GM23338 (cell line): ENCODE results near the gene TNS1. TPM values are rescaled to one million over a fixed set of nuclear protein-coding genes. Genes with fewer than 3 reads are reported as not detected.

Experiments used
- ATAC-seq: fragments of 200-7000 bp; cut with Tn5 transposase; 3 replicates; pipeline ENCODE4 v1.9.1; 2020
- DNase-seq: peaks from one replicate; pipeline ENCODE4 v3.0.0-alpha.2; 2015; ENCODE audit warnings: low spot score
- H2AFZ ChIP-seq: fragments of 200-600 bp; sonication (generic); 2 replicates; pipeline ENCODE4 v1.8.0; 2016; ENCODE audit warnings: antibody characterized with exemption, mild to moderate bottlenecking, moderate library complexity
- H3F3A ChIP-seq: fragments of 200-600 bp; sonication (generic); replicated peaks from 2 replicates; pipeline ENCODE4 v1.8.0; 2017; ENCODE audit warnings: antibody characterized with exemption, mixed run types, low read depth
- H3K27ac ChIP-seq: fragments of 200-600 bp; sonication (generic); 2 replicates; pipeline ENCODE4 v1.6.1; 2016; ENCODE audit warnings: low read depth
- H3K27me3 ChIP-seq: fragments of 200-600 bp; sonication (generic); 2 replicates; pipeline ENCODE4 v1.8.0; 2016; ENCODE audit warnings: mild to moderate bottlenecking, mixed run types, moderate library complexity; ENCODE audit not compliant: insufficient read depth
- H3K36me3 ChIP-seq: fragments of 200-600 bp; sonication (generic); 2 replicates; pipeline ENCODE4 v1.8.0; 2016; ENCODE audit warnings: mild to moderate bottlenecking; ENCODE audit not compliant: insufficient read depth
- H3K4me1 ChIP-seq: fragments of 200-600 bp; sonication (generic); 2 replicates; pipeline ENCODE4 v1.8.0; 2016; ENCODE audit warnings: mild to moderate bottlenecking, moderate library complexity; ENCODE audit not compliant: insufficient read depth
- H3K4me2 ChIP-seq: fragments of 200-600 bp; sonication (generic); 2 replicates; pipeline ENCODE4 v1.7.1; 2017; ENCODE audit warnings: mixed run types
- H3K4me3 ChIP-seq: fragments of 200-600 bp; sonication (generic); 2 replicates; pipeline ENCODE4 v1.6.1; 2016; ENCODE audit warnings: mixed run types
- H3K79me2 ChIP-seq: fragments of 200-600 bp; sonication (generic); replicated peaks from 2 replicates; pipeline ENCODE4 v1.8.0; 2017; ENCODE audit warnings: mild to moderate bottlenecking; ENCODE audit not compliant: insufficient read depth
- H3K9me2 ChIP-seq: fragments of 200-600 bp; sonication (generic); 2 replicates; pipeline ENCODE4 v1.8.0; 2017; ENCODE audit not compliant: insufficient read depth
- H4K20me1 ChIP-seq: fragments of 200-600 bp; sonication (generic); replicated peaks from 2 replicates; pipeline ENCODE4 v1.8.0; 2017; ENCODE audit warnings: mild to moderate bottlenecking; ENCODE audit not compliant: insufficient read depth
- H3K27ac Mint-ChIP-seq: 2 replicates; pipeline ENCODE4 v1.8.0; 2020; ENCODE audit warnings: inconsistent platforms, mild to moderate bottlenecking, moderate library complexity, mixed read lengths
- H3K27me3 Mint-ChIP-seq: 3 replicates; pipeline ENCODE4 v1.8.0; 2022; ENCODE audit warnings: low read depth, mild to moderate bottlenecking, moderate library complexity, mixed read lengths, inconsistent platforms; ENCODE audit not compliant: insufficient read depth, poor library complexity
- H3K36me3 Mint-ChIP-seq: 3 replicates; pipeline ENCODE4 v1.8.0; 2021; ENCODE audit warnings: low read depth, mild to moderate bottlenecking, inconsistent platforms, moderate library complexity, mixed read lengths
- H3K4me1 Mint-ChIP-seq: 3 replicates; pipeline ENCODE4 v1.8.0; 2020; ENCODE audit warnings: mild to moderate bottlenecking, inconsistent platforms, mixed read lengths
- H3K4me3 Mint-ChIP-seq: 3 replicates; pipeline ENCODE4 v1.8.0; 2021; ENCODE audit warnings: moderate library complexity, mild to moderate bottlenecking, inconsistent platforms, mixed read lengths
- H3K9me3 Mint-ChIP-seq: 3 replicates; pipeline ENCODE4 v1.8.0; 2020; ENCODE audit warnings: moderate library complexity, mild to moderate bottlenecking, inconsistent platforms, mixed read lengths
- CREB1 ChIP-seq: fragments of 250-450 bp; sonication (Bioruptor Pico); IDR thresholded peaks from 2 replicates; pipeline ENCODE4 v1.5.0; 2020; ENCODE audit warnings: low read depth, mild to moderate bottlenecking, moderate library complexity
- EZH2phosphoT487 ChIP-seq: fragments of 200-600 bp; sonication (generic); IDR thresholded peaks from one replicate; pipeline ENCODE4 v1.8.1; 2018; ENCODE audit warnings: antibody characterized with exemption; ENCODE audit not compliant: unreplicated experiment
- JUNB ChIP-seq: IDR thresholded peaks from one replicate; pipeline ENCODE4 v1.6.1; 2016; ENCODE audit warnings: antibody characterized with exemption; ENCODE audit not compliant: unreplicated experiment
- NANOG ChIP-seq: IDR thresholded peaks from 2 replicates; pipeline ENCODE4 v1.6.1; 2016; ENCODE audit warnings: antibody characterized with exemption, borderline replicate concordance
- POLR2AphosphoS5 ChIP-seq: IDR thresholded peaks from 2 replicates; pipeline ENCODE4 v1.6.1; 2016; ENCODE audit warnings: antibody characterized with exemption, low read depth
- STAT1 ChIP-seq: IDR thresholded peaks from one replicate; pipeline ENCODE4 v1.6.1; 2016; ENCODE audit warnings: antibody characterized with exemption; ENCODE audit not compliant: unreplicated experiment
- ZNF114 ChIP-seq: fragments of 250-450 bp; sonication (Bioruptor Pico); IDR thresholded peaks from 2 replicates; pipeline ENCODE4 v1.5.0; 2020; ENCODE audit warnings: mild to moderate bottlenecking, moderate library complexity
- ZNF331 ChIP-seq: fragments of 250-450 bp; sonication (Bioruptor Pico); IDR thresholded peaks from 2 replicates; pipeline ENCODE4 v1.5.0; 2020; ENCODE audit warnings: low read depth, mild to moderate bottlenecking, moderate library complexity
- polyA plus RNA-seq: library from polyadenylated mRNA; unstranded; fragments of >200 nt; fragmentation: Nextera tagmentation; extraction: Ambion mirVana; gene quantifications from 2 replicates; pipeline ENCODE4 v1.2.1, GENCODE V29; 2016
- total RNA-seq: library from RNA; depleted of rRNA; stranded (reverse); fragments of >200 nt; shearing (Covaris generic); gene quantifications from 2 replicates; pipeline ENCODE4 v1.2.3, GENCODE V29; 2014
- TF ChIP-seq, protein P1 (sequence below): IDR thresholded peaks from 2 replicates; pipeline ENCODE4 v1.6.1; 2016; ENCODE audit warnings: antibody characterized with exemption
- TF ChIP-seq, protein P2 (sequence below): IDR thresholded peaks from one replicate; pipeline ENCODE4 v1.6.1; 2018; ENCODE audit warnings: antibody characterized with exemption; ENCODE audit not compliant: unreplicated experiment
- TF ChIP-seq, protein P3 (sequence below), 2 experiments: fragments of 200-600 bp in 1 of 2; sonication (generic) in 1 of 2; conservative IDR thresholded peaks; 2 replicates each; pipeline versions ENCODE4 v1.5.1 to v1.6.1; 2016 to 2017; ENCODE audit warnings: antibody characterized with exemption in 2 of 2, low read depth in 2 of 2, mild to moderate bottlenecking in 2 of 2, moderate library complexity in 1 of 2

The TNS1 gene
- total and polyA plus RNA-seq, 2 experiments from 2014 or later: 2.0 to 7.4 TPM

DNA sequence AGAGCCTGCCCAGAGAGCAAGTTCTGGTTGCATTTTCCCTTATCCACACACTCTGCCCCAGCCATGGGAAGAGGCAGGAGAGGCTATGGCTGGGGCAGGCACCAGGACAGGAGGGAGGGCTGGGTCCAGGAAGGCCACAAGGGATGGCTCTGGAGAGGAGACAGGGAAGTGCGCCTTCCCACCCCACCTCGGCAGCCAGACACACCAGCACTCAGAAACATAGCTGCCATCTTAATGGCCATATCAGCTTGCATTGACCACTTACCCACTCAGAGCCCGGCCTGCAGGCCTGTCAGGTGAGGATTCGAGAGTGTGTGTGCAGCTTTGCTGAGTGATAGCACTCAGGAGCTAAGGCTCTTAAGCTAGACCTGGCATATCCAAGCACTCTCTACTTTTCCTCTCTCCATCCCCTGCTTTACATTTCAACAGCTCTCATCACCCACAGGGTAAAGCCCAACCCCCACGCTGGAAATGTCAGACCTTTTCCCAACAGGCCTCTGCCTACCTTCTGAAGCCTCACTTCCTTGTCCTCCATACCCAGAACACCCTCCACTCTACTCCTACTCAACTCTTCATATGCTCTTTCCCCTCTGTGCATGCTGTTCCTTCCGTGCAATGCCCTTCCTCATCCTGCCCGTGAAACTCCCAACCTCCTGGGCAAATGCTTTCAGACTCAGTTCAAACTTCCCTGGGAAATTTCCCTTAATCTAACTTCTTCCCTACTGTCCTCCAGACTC, 147.9 kb downstream of the TNS1 start:
- H3K4me1 ChIP-seq: 0 out of 2 replicates have a peak, but pooled peaks cover 3% of the 10 kb centered on the region
- H3K4me3 ChIP-seq: no peak overlapping the region
- Mint-ChIP-seq H3K4me3 (no peak overlapping the region), H3K9me3 (no peaks in the 10 kb centered on the region), H3K36me3 (no peaks in the 10 kb centered on the region), H3K27ac (no peak overlapping the region), H3K27me3 (peaks cover 8% of the 10 kb centered on the region), H3K4me1 (peaks cover 24% of the 10 kb centered on the region)
- H3K9me2 ChIP-seq: no peaks in the 10 kb centered on the region
- no peaks in the 10 kb centered on the region for H3K27me3 ChIP-seq
- no peaks in the 10 kb centered on the region for H3K79me2 ChIP-seq
- no peak overlapping the region for H3K27ac ChIP-seq
- H3K36me3 ChIP-seq: no peaks in the 10 kb centered on the region
- TF ChIP-seq ZNF331 (CRISPR knock-in tag): no peak
- TF ChIP-seq, protein P1, sequence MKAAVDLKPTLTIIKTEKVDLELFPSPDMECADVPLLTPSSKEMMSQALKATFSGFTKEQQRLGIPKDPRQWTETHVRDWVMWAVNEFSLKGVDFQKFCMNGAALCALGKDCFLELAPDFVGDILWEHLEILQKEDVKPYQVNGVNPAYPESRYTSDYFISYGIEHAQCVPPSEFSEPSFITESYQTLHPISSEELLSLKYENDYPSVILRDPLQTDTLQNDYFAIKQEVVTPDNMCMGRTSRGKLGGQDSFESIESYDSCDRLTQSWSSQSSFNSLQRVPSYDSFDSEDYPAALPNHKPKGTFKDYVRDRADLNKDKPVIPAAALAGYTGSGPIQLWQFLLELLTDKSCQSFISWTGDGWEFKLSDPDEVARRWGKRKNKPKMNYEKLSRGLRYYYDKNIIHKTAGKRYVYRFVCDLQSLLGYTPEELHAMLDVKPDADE: no peak
- TF ChIP-seq ZNF114 (CRISPR knock-in tag): no peak
- TF ChIP-seq JUNB: no peak
- no peak for TF ChIP-seq POLR2AphosphoS5
- no peak for TF ChIP-seq EZH2phosphoT487
- TF ChIP-seq NANOG: no peak
- TF ChIP-seq, protein P2, sequence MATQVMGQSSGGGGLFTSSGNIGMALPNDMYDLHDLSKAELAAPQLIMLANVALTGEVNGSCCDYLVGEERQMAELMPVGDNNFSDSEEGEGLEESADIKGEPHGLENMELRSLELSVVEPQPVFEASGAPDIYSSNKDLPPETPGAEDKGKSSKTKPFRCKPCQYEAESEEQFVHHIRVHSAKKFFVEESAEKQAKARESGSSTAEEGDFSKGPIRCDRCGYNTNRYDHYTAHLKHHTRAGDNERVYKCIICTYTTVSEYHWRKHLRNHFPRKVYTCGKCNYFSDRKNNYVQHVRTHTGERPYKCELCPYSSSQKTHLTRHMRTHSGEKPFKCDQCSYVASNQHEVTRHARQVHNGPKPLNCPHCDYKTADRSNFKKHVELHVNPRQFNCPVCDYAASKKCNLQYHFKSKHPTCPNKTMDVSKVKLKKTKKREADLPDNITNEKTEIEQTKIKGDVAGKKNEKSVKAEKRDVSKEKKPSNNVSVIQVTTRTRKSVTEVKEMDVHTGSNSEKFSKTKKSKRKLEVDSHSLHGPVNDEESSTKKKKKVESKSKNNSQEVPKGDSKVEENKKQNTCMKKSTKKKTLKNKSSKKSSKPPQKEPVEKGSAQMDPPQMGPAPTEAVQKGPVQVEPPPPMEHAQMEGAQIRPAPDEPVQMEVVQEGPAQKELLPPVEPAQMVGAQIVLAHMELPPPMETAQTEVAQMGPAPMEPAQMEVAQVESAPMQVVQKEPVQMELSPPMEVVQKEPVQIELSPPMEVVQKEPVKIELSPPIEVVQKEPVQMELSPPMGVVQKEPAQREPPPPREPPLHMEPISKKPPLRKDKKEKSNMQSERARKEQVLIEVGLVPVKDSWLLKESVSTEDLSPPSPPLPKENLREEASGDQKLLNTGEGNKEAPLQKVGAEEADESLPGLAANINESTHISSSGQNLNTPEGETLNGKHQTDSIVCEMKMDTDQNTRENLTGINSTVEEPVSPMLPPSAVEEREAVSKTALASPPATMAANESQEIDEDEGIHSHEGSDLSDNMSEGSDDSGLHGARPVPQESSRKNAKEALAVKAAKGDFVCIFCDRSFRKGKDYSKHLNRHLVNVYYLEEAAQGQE: no peak
- TF ChIP-seq CREB1 (CRISPR knock-in tag): no peak
- TF ChIP-seq STAT1: no peak
- TF ChIP-seq, protein P3, sequence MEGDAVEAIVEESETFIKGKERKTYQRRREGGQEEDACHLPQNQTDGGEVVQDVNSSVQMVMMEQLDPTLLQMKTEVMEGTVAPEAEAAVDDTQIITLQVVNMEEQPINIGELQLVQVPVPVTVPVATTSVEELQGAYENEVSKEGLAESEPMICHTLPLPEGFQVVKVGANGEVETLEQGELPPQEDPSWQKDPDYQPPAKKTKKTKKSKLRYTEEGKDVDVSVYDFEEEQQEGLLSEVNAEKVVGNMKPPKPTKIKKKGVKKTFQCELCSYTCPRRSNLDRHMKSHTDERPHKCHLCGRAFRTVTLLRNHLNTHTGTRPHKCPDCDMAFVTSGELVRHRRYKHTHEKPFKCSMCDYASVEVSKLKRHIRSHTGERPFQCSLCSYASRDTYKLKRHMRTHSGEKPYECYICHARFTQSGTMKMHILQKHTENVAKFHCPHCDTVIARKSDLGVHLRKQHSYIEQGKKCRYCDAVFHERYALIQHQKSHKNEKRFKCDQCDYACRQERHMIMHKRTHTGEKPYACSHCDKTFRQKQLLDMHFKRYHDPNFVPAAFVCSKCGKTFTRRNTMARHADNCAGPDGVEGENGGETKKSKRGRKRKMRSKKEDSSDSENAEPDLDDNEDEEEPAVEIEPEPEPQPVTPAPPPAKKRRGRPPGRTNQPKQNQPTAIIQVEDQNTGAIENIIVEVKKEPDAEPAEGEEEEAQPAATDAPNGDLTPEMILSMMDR (conservative IDR thresholded peaks at IDR 0.05; ENCODE audit: low read depth in 2 of 2): no peak
- H2AFZ ChIP-seq: no peak overlapping the region
- ATAC-seq: no peak
- no peaks in the 10 kb centered on the region for H3F3A ChIP-seq
- no peak for DNase-seq
- no peaks in the 10 kb centered on the region for H4K20me1 ChIP-seq
- peak overlapping the region; percentile 20; the same call in 1 of the 2 replicates for H3K4me2 ChIP-seq
